Effector memory CD4-positive, alpha-beta T cell (primary cell): Measurements from ENCODE around the gene FN3K.

Experiments
- DNase-seq, 3 donors: peaks; one replicate each; pipeline ENCODE4 v3.0.0-alpha.2; 2020
- H3K27ac ChIP-seq: 2 replicates; pipeline ENCODE4 v1.7.0; 2013; ENCODE audit warnings: mild to moderate bottlenecking, low read length, moderate library complexity; ENCODE audit not compliant: insufficient read depth, poor library complexity, severe bottlenecking
- H3K27me3 ChIP-seq: replicated peaks from 2 replicates; pipeline ENCODE4 v1.7.0; 2013; ENCODE audit warnings: mild to moderate bottlenecking, low read length; ENCODE audit not compliant: insufficient read depth, control insufficient read depth, poor library complexity, severe bottlenecking
- H3K36me3 ChIP-seq: 2 replicates; pipeline ENCODE4 v1.7.0; 2013; ENCODE audit warnings: mild to moderate bottlenecking, low read length, moderate library complexity; ENCODE audit not compliant: control insufficient read depth, insufficient read depth
- H3K4me1 ChIP-seq: 2 replicates; pipeline ENCODE4 v1.7.0; 2013; ENCODE audit warnings: low read length, mild to moderate bottlenecking; ENCODE audit not compliant: control insufficient read depth, insufficient read depth, poor library complexity, severe bottlenecking
- H3K4me3 ChIP-seq: 2 replicates; pipeline ENCODE4 v1.7.0; 2013; ENCODE audit warnings: low read length, low read depth, mild to moderate bottlenecking; ENCODE audit not compliant: insufficient read depth, poor library complexity, severe bottlenecking
- H3K9me3 ChIP-seq: 2 replicates; pipeline ENCODE4 v1.7.0; 2013; ENCODE audit warnings: mild to moderate bottlenecking, low read length, moderate library complexity; ENCODE audit not compliant: control insufficient read depth

FN3K gene

GRCh38 chr17:82718986-82719685 is 16.3 kb upstream of the FN3K start:
- Histone ChIP-seq H3K27ac (no peak overlapping the region), H3K4me1 (peaks cover 13% of the 10 kb centered on the region), H3K36me3 (peaks cover 25% of the 10 kb centered on the region), H3K27me3 (no peaks in the 10 kb centered on the region), H3K4me3 (no peak overlapping the region), H3K9me3 (no peaks in the 10 kb centered on the region)
- DNase-seq, result no peak

GRCh38 chr17:82720204-82720603 is 15.2 kb upstream of the FN3K start:
- H3K27ac ChIP-seq, result no peak overlapping the region
- H3K9me3 ChIP-seq, result no peaks in the 10 kb centered on the region
- H3K4me1 ChIP-seq, result peaks cover 13% of the 10 kb centered on the region
- DNase-seq, result no peak
- no peak overlapping the region for H3K4me3 ChIP-seq
- peaks cover 25% of the 10 kb centered on the region for H3K36me3 ChIP-seq
- H3K27me3 ChIP-seq, result no peaks in the 10 kb centered on the region

- Histone ChIP-seq H3K27me3 (no peaks in the 10 kb centered on the region), H3K27ac (no peak overlapping the region), H3K9me3 (no peaks in the 10 kb centered on the region), H3K4me1 (peaks cover 5% of the 10 kb centered on the region), H3K4me3 (no peak overlapping the region), H3K36me3 (peaks cover 38% of the 10 kb centered on the region)
- no peak for DNase-seq
Observed at GRCh38 chr17:82722341-82723013, 12.9 kb upstream of the FN3K start.

- peaks cover 39% of the 10 kb centered on the region for H3K36me3 ChIP-seq
- no peak for DNase-seq
Observed at GRCh38 chr17:82723169-82723807, 12.1 kb upstream of the FN3K start.

GRCh38 chr17:82726427-82726826 is 9.0 kb upstream of the FN3K start:
- Histone ChIP-seq H3K27ac (no peak overlapping the region), H3K4me1 (no peaks in the 10 kb centered on the region), H3K27me3 (no peaks in the 10 kb centered on the region), H3K4me3 (no peak overlapping the region), H3K9me3 (no peaks in the 10 kb centered on the region), H3K36me3 (peaks cover 24% of the 10 kb centered on the region)
- DNase-seq, result no peak

More at GRCh38 chr17:82723169-82723807, 12.1 kb upstream of the FN3K start:
- H3K4me3 ChIP-seq, result no peak overlapping the region
- no peaks in the 10 kb centered on the region for H3K4me1 ChIP-seq
- no peaks in the 10 kb centered on the region for H3K9me3 ChIP-seq
- no peak overlapping the region for H3K27ac ChIP-seq
- H3K27me3 ChIP-seq, result no peaks in the 10 kb centered on the region

GRCh38 chr17:82729479-82730260 is 5.7 kb upstream of the FN3K start:
- Histone ChIP-seq H3K9me3 (no peaks in the 10 kb centered on the region), H3K27ac (no peak overlapping the region), H3K36me3 (peaks cover 14% of the 10 kb centered on the region), H3K27me3 (no peaks in the 10 kb centered on the region), H3K4me1 (no peaks in the 10 kb centered on the region), H3K4me3 (no peak overlapping the region)
- no peak for DNase-seq

- H3K9me3 ChIP-seq, result no peaks in the 10 kb centered on the region
- no peaks in the 10 kb centered on the region for H3K4me1 ChIP-seq
- H3K27ac ChIP-seq, result no peak overlapping the region
- no peak overlapping the region for H3K4me3 ChIP-seq
- no peak for DNase-seq
- H3K27me3 ChIP-seq, result no peaks in the 10 kb centered on the region
- H3K36me3 ChIP-seq, result peaks cover 4% of the 10 kb centered on the region
Observed at GRCh38 chr17:82732118-82732743, 3.2 kb upstream of the FN3K start.

- DNase-seq, result no peak
- no peaks in the 10 kb centered on the region for H3K4me1 ChIP-seq
- no peak overlapping the region for H3K4me3 ChIP-seq
- no peak overlapping the region for H3K27ac ChIP-seq
- H3K9me3 ChIP-seq, result peaks cover 5% of the 10 kb centered on the region
- no peaks in the 10 kb centered on the region for H3K27me3 ChIP-seq
- peaks cover 10% of the 10 kb centered on the region for H3K36me3 ChIP-seq
Observed at GRCh38 chr17:82736511-82737185, 1.2 kb downstream of the FN3K start.
